Thoracic aorta (tissue), 2 donors: ENCODE results near the gene ZNF93. TPM values are rescaled to one million over a fixed set of nuclear protein-coding genes. Genes with fewer than 3 reads are reported as not detected.
"Not testable (repeated sequence)": the region's sequence is repeated elsewhere in the genome, so short reads cannot be mapped to it uniquely, and the experiment has no call there.

Source experiments
- ATAC-seq: fragments of 150-250 bp; one replicate; pipeline ENCODE4 v1.8.0; 2017; ENCODE audit warnings: low read depth; ENCODE audit not compliant: insufficient number of reproducible peaks, low FRiP score
- DNase-seq: peaks from one replicate; pipeline ENCODE4 v3.0.0-alpha.2; 2020; ENCODE audit warnings: low spot score
- H3K27ac ChIP-seq, 2 donors: fragments of 200-600 bp; sonication (generic); 1 replicate in 1 of 2; 2 replicates in 1 of 2; pipeline ENCODE4 v1.5.1; 2016; ENCODE audit warnings: mild to moderate bottlenecking in 2 of 2, moderate library complexity in 2 of 2
- H3K27me3 ChIP-seq: fragments of 200-600 bp; sonication (generic); replicated peaks from 2 replicates; pipeline ENCODE4 v1.6.0; 2016; ENCODE audit warnings: mild to moderate bottlenecking; ENCODE audit not compliant: insufficient read depth
- H3K36me3 ChIP-seq: fragments of 200-600 bp; sonication (generic); one replicate; pipeline ENCODE4 v1.5.1; 2016
- H3K4me1 ChIP-seq, 2 donors: fragments of 200-600 bp; sonication (generic); 1 replicate in 1 of 2; 2 replicates in 1 of 2; pipeline versions ENCODE4 v1.5.1 to v1.6.0; 2016; ENCODE audit warnings: low read depth in 2 of 2, mild to moderate bottlenecking in 1 of 2; ENCODE audit not compliant: control insufficient read depth in 1 of 2
- H3K4me3 ChIP-seq: fragments of 200-600 bp; sonication (generic); 2 replicates; pipeline ENCODE4 v1.5.1; 2016; ENCODE audit warnings: mild to moderate bottlenecking
- H3K9me3 ChIP-seq: fragments of 200-600 bp; sonication (generic); 2 replicates; pipeline ENCODE4 v1.5.1; 2016
- total RNA-seq, 2 donors: library from RNA; depleted of rRNA; stranded (reverse); fragments of >200 nt; gene quantifications; one replicate each; pipeline versions ENCODE4 v1.1.0 to v1.2.3, GENCODE V29; 2016
- TF ChIP-seq, protein P1 (sequence below): fragments of 200-600 bp; sonication (generic); IDR thresholded peaks from one replicate; pipeline ENCODE4 v1.5.1; 2019; ENCODE audit warnings: antibody characterized with exemption

ZNF93 gene
- total RNA-seq, 2 donors from 2014 or later, result 3.0 to 11.6 TPM

DNA sequence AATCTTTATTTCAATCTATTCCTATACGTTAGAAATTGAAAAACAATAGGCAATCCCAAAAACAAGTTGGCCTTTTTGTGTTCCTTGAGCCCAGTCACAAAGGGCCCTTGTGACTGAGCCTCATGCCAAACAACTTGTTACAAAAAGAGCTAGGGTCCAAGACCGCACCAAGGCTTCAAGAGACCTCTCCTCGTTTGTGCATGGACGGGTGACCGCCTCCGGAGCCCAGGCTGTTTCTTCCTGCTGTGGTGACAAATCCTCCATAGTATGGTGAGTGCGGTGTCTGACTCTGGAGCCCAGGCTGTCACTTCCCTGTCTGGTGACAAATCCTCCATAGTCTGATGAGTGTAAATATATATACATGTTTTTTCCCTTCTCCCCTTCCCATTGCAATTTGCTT, 63.7 kb downstream of the ZNF93 start:
- ATAC-seq (no peak), DNase-seq (no peak)
- Histone ChIP-seq H3K4me1 (no peaks in the 10 kb centered on the region), H3K36me3 (no peaks in the 10 kb centered on the region), H3K27me3 (no peaks in the 10 kb centered on the region), H3K27ac (no peak overlapping the region), H3K4me3 (no peak overlapping the region), H3K9me3 (peaks cover 20% of the 10 kb centered on the region)
- TF ChIP-seq, protein P1, sequence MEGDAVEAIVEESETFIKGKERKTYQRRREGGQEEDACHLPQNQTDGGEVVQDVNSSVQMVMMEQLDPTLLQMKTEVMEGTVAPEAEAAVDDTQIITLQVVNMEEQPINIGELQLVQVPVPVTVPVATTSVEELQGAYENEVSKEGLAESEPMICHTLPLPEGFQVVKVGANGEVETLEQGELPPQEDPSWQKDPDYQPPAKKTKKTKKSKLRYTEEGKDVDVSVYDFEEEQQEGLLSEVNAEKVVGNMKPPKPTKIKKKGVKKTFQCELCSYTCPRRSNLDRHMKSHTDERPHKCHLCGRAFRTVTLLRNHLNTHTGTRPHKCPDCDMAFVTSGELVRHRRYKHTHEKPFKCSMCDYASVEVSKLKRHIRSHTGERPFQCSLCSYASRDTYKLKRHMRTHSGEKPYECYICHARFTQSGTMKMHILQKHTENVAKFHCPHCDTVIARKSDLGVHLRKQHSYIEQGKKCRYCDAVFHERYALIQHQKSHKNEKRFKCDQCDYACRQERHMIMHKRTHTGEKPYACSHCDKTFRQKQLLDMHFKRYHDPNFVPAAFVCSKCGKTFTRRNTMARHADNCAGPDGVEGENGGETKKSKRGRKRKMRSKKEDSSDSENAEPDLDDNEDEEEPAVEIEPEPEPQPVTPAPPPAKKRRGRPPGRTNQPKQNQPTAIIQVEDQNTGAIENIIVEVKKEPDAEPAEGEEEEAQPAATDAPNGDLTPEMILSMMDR, result no peak

DNA sequence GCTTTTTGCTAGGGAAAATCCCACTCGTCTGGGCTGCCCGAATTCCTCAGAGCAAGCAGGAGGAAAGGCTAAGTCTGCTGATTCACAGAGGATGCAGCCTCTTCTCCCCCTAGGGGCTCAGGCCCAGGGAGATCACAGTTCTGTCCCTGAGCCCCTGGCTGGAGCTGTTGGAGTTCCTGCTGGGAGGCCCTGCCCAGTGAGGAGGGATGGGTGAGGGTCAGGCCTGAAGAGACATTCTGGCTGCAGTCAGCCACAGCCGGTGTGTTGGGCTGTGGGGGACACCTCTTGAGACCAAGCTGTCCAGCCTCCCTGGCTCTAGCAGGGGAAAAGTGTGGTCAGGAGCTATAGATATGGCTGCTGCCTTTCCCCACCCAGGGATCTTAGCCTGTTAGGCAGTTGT, 65.4 kb downstream of the ZNF93 start:
- not testable (repeated sequence) for DNase-seq, H3K36me3 ChIP-seq

GRCh38 chr19:19966862-19967261, 66.1 kb downstream of the ZNF93 start:
- no peak for ATAC-seq
- Histone ChIP-seq H3K27me3 (no peaks in the 10 kb centered on the region), H3K4me1 (no peaks in the 10 kb centered on the region)

More for the DNA sequence above, 65.4 kb downstream of the ZNF93 start:
- not testable (repeated sequence) for ATAC-seq, H3K27ac ChIP-seq, H3K4me1 ChIP-seq, H3K4me3 ChIP-seq, H3K27me3 ChIP-seq
- H3K9me3 ChIP-seq, result peaks cover 20% of the 10 kb centered on the region

More at GRCh38 chr19:19966862-19967261, 66.1 kb downstream of the ZNF93 start:
- H3K4me3 ChIP-seq, result no peak overlapping the region
- no peak overlapping the region for H3K27ac ChIP-seq
- DNase-seq, result no peak
- peaks cover 20% of the 10 kb centered on the region for H3K9me3 ChIP-seq
- TF ChIP-seq, protein P1, result no peak
- H3K36me3 ChIP-seq, result no peaks in the 10 kb centered on the region

Other genes starting within 250 kb of the ZNF93 start
- 100 to 1,000 TPM in 1 of 2 donors, 10 to 100 TPM in 1; 95.0 to 150 TPM for gene ATP13A1, start 237.3 kb upstream of the ZNF93 start, total RNA-seq
- gene ZNF101, start 232.1 kb upstream of the ZNF93 start, total RNA-seq, result 1 to 10 TPM; 2.2 to 8.3 TPM
- gene ZNF14, start 167.8 kb upstream of the ZNF93 start, total RNA-seq, result 10 to 100 TPM in 1 of 2 donors, 1 to 10 TPM in 1; 6.9 to 11.6 TPM
- gene ZNF506, start 79.2 kb upstream of the ZNF93 start, total RNA-seq, result 10 to 100 TPM; 55.5 to 66.7 TPM
- 1 to 10 TPM; 3.0 to 9.0 TPM for gene ZNF253, start 35.1 kb upstream of the ZNF93 start, total RNA-seq
- 1 to 10 TPM in 1 of 2 donors, under 1 TPM in 1; 0.54 to 2.3 TPM for gene ZNF682, start 138.6 kb downstream of the ZNF93 start, total RNA-seq
- gene ZNF90, start 177.1 kb downstream of the ZNF93 start, total RNA-seq, result 10 to 100 TPM in 1 of 2 donors, 1 to 10 TPM in 1; 2.4 to 12.7 TPM